DMS153 treated with DMSO at 0.1 percent for 48 hours (cell line): Measurements from ENCODE around the gene KCNMA1.

ENCODE experiments used
- DNase-seq: peaks from one replicate; lab custom pipeline; 2025; ENCODE audit not compliant: unreplicated experiment; lab: John Stamatoyannopoulos, UW

Gene KCNMA1

DNA sequence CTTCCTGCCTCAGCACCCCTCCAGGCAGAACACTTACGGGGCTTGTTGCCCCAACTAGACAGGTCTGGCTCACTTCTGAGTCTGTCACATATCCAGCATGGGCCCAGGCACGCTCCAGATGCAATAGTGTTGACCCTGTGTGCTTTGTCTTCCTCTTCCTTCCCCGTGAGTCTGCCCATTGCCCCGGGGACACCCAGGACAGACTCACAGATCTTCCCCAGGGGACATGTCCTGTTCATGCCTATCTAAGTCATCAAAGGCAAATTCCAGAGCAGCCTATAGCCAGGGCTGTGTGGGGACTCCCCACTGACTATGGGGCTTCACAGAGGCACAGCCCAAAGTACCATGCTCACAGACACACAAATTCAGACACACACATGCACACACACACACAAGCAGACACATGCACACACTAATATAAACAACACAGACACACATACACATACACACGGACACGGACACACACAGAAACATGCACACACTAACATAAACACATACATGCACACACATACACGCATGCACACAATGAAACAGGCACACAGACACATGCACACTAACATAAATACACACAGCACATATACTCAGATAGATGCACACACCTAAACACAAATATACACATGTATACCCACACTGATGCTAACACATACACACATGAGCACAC, 175.8 kb downstream of the KCNMA1 start:
- DNase-seq, result no peak

DNA sequence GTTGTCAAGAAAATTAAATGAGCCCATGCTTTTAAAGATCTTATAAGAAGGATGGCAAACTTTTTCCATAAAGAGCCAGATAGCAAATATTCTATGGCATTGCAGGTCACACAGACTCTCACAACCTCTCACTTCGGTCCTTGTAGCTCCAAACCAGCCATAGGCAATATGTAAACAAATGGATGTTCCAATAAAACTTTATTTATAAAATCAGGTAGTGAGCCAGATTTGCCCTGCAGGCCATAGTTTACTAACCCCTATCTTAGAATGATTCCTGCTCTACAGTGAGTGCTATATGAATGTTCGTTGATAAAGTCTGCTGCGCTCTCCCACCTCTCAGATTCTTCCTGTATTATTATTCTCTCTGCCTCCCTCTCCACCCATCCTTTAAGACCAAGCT, 177.7 kb downstream of the KCNMA1 start:
- DNase-seq, result no peak

DNA sequence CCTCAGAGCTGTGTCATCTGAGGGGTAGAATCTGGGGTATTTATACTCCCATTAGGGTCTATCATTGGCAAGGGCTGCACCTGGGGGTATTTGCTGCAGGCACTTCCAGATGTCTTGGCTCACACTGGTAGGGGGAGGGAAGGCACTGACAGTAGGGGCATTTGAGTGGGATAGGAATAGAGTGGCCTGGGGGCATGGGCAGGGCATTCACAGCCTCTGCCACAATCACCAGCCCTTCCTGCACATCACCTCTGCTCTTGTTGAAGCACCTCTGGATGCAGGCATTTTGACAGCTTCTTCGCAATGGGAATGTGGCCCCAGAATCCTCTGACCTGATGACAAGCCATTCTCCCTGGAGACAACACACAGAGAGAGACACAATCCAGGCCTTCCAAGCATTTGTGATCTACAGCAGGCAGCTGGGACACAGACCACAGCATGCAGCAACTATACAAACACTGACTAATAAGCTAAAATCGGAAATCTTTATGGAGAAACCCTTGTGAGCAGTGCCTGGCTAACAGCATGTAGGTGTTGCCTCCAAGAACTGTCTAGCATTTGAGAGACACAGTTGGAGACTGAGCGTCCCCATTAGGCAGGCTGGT, 178.5 kb downstream of the KCNMA1 start:
- no peak for DNase-seq

DNA sequence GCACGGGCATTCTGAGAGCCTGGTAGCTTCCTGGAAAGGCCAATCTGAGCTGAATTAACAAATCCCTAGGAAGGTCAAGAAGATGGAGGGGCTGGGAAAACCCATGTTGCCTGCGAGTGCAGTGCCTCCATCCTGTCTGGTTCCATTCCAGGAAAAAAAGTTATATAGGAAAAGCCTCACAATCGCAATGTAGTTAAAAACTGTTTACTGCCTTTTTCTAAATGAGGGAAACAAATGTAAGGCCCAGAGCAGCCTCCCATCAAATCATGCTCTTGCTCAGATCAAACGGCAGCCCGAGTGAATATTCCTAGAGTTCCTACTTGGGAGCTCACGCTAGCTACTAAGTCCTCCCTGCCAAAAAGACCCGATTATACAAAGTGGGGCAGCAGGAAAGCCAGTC, 179.9 kb downstream of the KCNMA1 start:
- no peak for DNase-seq

DNA sequence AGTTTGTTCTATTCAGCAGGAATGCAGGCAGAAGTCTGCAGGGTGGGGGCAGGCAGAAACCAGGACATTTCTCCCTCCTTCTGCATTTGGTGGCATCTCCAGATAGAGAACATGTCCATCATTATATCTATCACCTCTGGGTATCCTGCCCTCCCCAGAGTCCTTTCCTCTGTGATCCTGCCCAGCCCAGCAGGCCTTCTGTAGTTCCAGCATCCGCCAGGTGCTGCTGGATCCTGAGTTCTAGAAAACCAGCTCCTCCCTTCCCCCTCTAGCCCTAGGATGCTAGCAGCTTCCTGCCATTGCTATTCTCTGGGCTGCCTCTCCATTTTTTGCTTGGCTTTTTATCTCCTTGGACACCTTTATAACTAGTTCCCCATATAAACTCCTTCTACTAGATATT, 180.3 kb downstream of the KCNMA1 start:
- no peak for DNase-seq

DNA sequence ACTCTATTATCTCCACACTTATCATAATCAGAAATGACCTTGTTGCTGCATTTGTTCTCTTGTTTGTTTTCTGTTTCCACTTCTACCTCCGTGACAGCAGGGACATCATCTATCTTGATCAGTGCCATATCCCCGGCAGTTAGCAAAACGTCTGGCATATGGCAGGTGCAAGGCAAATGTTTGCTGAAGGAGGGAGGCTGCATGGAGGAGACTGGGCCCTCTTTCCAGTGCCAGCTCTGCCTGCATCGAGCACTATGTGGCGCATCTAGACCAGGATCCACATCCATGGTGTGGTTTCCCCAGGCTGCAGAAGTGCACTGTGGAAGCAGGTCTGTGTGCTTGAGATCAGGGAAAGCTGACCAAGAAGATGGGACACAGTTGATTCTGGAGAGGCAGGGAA, 181.2 kb downstream of the KCNMA1 start:
- DNase-seq, result peak; percentile 79

DNA sequence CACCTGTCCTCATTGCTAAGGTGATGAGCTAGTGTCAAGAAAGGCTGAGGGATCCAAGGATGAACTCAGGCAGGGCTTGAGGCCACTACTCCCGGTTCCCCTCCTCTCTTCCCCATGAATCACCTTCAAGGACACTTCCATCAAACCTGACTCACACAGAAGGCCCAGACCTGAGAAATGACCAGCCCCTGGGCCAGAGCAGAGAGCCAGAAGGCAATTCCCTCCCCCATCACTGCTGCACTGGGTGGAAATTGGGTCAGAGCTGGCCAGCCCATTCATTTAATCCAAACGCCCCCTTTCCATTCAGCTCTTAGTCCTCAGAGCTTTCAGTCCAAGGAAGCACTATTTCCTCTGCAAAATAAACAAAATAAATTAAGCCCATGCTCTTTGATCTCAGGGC, 182.0 kb downstream of the KCNMA1 start:
- DNase-seq, result no peak

DNA sequence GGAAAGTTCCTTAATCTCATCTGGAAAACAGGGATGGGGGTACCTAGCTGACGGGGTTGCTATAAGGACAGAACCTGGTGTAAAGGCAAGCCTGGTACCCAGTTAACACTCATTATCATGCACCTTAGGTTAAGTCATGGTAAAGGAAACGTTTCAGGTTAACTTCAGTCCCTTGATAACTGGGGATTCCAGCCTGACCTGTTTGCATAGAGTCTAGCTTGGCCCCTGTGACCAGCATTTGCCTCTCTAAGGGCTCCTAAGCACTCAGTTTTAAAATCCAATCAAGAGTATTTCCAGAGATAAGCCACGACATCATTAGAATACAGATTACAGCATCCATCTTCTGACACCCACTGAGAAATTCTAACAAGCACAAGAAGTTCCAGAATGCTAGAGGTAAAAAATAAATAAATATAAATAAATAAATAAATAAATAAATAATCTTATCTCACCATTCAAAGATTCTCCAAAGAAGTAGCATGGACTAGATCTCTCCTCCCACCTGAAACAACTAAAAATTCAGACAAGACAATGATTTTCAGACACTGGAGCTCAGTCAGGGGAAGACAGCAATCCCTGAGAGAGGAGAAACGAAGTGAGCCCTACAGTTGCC, 184.6 kb downstream of the KCNMA1 start:
- DNase-seq, result no peak

DNA sequence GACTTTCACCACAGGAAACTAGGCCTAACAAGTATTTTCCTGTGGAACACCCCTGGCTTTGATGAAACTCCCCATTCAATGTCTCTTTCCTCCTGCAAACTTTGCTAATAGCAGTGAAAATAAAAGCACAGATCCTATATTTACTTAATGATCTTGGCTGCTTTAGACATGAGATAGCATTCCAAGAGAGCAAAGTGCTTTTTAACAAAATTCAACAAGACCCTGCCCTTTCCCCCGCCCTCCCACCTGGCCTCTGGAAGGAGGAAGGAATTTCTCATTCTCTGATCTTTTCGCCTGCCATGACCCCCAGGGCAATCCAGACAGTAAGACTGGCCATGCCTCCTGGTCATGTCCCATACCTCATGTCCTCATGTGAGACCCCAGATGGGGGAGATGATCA, 185.7 kb downstream of the KCNMA1 start:
- no peak for DNase-seq

DNA sequence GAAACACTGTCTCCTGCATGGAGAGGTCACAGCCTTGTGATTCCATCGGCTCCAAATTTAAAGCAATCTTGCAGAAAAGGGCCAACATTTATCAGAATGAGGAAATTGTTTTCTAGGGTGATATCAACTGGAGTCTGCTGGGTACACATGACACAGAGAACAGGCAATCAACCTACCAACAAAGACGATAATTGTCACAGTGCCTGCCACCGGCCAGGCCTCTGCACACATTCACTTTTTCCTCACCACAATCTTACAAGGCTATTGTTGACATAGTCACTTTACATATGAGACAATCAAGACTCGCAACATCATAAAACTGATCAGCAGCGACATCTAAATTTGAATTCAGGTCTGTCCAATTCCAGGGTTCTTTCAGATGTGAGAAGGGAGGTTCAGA, 189.4 kb downstream of the KCNMA1 start:
- no peak for DNase-seq

DNA sequence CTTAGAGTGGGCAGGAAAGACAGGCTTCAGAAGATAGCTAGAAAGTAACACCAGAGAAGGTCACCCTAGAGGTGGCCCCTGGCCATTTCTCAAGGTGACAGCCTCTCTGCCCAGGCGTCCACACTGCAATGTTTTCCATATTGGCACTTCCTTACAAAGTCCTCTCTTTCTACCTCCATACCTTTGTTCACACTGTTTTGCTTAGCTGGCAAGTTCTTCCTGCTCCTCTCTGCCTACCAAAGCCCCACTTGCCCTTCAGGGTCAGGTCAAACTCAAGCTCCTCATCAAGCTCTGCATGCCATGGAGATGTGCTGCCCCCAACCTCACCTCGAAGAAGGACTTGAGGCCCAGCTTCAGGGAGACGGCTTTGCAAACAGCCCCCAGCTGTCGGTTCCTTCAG, 190.9 kb downstream of the KCNMA1 start:
- no peak for DNase-seq

DNA sequence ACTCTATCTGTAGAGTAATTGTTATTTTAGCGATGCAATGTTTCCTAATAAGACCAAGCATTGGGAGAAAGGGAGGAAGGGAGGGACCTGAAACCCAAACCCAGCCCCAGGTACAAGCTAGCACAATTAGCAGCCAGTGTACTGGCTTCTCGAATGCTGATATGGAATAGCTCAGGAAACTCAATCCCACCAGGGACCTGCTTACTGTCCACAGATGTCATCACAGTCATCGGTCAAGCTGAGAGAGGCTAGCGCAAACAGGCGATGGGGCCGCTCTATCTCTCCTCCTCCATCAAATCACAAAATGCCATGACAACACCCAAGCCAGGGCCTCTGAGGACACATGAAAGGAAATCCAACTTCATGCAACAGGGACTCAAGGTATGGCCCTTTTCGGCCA, 192.1 kb downstream of the KCNMA1 start:
- DNase-seq, result no peak

DNA sequence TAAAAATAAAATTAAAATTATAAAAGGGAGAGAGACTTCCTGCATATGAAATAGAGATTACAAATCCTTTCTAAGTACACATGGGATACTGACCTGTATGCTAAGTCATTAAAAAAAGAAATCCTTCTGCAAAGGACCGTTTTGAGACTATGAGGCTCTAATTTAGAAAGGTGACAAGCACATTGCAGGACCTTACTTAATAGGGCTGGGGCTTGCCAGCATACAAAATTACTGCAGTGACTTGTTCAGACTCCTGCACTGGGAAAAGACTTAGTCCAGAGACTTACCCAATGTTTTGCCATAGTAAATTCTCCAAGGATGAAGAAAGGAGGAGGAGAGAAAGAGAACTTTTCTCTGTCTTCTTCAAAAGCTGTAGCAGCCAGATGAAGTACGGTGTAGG, 193.6 kb downstream of the KCNMA1 start:
- DNase-seq, result no peak

DNA sequence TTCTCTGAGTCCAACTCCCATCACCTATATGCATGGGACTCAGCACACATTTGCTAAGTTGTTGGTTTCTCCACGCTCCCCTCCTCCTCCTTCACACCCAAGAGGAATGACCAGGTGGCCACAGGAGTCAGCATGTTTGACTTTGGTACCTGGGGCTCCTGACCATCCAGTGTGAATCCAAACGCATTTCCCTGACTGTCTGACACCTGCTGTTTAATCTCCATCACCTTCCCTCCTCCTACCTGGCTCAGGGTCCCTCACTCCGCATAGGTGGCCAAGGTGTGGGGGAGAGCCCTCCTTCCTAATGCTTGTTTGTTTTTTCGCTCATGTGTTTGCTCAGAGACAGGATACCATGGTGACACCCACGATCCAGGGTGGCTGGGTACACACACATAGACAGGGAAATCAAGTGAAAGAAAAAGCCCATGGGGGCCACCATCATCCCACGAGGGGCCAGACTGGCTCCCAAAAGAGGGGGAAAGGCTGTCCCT, 194.9 kb downstream of the KCNMA1 start:
- DNase-seq, result peak; percentile 68

DNA sequence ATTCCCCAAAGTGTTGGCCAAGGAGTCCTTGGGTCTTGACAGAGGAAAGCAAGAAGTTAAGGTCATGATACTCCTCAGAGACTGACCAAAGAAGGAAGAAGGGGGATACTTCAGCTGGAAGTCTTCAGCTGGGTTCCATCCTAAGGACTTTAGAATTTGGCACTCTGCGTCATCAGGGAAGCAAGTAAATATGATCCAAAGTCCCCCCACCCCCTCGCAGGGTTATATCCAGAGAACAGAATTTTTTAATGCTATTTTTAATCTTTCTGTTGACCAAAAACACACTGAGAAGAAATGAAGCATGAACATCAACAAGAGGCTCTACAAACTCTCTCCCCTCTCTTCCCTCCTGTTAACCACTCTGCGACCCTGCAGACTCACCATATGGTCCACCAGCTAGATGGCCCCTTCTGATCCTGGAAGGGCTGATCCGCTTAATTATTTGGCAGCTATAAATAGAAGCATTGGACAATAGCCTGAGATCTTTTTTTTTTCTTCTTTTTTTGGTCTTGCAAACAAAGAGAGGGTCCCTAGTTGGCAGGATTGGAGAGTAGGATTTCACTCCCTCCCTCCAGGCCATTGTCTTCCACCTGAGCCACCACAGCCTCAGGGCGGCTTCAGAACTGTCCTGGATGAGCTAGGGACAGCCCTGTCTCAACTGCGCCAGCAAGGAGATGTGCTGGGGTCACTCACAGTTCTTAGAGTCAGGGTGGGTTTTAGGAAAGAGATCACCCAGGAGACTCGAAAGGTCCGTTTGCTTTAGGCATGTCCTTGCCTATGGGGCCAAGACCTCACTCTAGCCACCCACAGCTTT, 196.0 kb downstream of the KCNMA1 start:
- no peak for DNase-seq

DNA sequence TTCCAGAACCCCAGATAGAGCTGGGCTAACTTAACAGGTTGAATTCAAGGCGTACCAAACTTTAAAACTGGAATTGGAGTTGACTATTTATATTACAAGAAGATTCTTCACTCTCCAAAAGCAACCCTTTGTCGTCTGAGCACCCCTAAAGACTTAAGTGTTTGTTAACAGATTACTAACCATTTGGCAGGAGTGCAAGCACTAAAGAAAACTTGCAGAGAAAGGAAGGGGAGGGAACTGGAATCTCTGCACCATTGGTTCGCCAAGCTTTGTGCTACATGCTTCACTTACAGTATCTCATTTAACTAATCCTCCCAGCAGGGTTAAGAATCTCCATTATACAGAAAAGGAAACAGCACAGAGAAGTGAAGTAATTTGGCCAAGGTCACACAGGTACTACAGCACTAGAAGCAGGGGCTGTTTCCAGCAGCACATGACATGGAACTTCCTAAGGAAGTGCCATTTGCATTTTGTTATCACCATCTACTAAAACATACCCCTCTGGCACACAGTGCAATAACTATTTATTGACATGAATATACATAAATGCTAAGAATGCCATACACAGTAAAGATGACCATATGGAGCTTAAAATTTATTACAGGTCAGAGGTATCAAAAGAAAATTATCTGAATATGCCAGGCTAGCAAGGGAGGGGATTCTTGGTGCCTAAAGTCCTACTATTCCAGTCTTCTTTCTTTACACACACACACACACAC, 201.2 kb downstream of the KCNMA1 start:
- DNase-seq, result no peak

DNA sequence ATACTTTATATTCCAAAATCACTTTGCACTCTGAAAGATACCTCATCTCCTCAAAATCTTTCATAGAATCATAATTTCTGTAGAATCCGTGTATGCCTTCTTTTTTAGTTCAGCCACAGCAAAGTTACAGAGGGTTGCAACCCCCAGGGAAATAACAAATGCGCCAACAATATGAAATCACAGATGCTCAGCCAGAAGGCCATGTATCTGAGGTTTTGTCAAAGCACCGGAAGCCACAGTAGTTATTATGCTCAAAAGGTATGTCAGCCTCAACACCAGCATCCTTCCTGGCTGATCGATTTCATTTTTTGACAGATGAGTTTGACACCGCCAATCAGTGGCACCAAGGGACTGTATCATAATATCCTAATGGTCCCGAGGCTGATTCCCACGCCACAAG, 204.1 kb downstream of the KCNMA1 start:
- no peak for DNase-seq

DNA sequence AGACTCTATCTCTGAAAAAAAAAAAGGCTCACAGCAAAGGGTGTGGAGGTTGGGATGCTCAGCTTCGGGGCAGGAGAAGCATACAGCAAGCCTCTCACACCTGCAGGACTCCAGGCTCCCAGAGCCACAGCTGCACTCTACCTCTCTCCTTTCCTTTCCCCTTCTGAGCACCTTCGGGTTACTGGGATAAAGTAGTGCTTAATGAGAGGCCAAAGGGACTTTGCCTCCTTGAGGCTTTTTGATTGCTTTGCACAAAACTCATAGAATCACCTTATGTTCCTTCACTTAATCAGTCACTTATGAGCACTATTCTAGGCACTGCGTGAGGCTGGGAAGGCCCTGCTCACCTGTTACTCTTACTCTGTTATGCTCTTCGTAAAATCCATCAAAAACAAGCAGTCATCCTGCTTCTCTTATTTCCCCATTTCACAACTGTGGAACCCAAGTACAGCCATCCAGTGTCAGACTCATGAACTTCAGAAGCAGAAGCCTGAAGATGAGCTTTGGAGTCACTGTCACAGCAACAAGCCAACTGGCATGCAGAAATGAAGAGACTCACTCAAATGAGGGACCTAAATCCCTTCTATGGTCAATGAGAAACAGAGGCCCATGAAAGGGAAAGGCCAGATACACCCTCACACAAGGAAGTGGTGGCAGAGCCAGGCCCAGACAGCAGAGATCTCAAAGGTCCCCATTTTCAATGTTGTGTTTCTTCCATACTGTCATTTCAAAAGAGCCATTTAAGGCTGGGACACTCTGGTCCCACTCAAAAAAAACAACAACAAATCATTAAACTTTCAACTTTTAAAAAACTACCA, 205.4 kb downstream of the KCNMA1 start:
- no peak for DNase-seq

DNA sequence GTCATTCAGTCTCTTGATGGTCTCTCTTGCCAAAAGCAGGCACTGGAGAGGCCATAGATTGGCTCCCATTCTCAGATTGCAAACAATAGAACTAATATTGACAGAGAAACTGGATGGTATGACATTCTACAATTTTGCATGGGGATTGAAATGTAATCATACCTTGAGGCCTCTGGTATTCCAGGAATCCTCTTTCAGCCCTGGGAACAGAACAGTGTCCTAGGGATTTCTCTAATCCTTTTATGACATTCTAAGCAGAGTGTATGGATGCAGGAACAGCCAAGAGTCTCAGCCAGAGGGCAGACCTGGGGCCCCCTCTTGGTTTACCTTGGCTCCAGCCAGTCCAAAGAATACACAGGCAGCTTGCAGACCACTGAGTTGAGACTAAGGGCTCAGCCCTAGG, 206.4 kb downstream of the KCNMA1 start:
- DNase-seq, result no peak

DNA sequence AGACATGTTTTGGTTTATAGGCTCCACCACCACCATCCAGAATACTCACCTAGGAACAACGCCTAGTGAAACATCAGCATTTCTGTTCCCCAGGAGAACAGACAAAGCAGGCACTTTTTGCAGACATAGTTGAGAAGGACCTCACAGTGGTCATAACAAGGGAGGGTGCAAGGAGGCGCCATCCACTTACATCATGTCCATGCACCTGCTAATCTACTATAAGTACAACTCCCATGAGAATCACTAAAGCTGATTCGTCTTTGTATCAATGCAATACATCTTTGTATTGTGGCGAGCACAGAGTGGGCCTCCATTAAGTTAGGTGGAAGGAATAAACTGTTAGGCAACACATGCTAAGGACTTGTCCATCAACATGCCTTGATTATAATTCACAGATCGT, 207.1 kb downstream of the KCNMA1 start:
- no peak for DNase-seq
